T-helper 2 cell treated with Interferon-gamma antibody and Interleukin-4, amounts not matched to agents 100 ng/mL and 5 ng/mL, for 36 hours (primary cell): ENCODE data around the gene BRCA1. TPM values are rescaled to one million over a fixed set of nuclear protein-coding genes. Genes with fewer than 3 reads are reported as not detected.
"Not testable (repeated sequence)": the region's sequence is repeated elsewhere in the genome, so short reads cannot be mapped to it uniquely, and the experiment has no call there.

ENCODE experiments used
- intact Hi-C: fragments of 100-400 bp; cut with micrococcal nuclease; formaldehyde crosslinking; loops from one replicate; pipeline ENCODE4 v1.15.1; 2023
- total RNA-seq: library from RNA; stranded (reverse); gene quantifications from 2 replicates; pipeline ENCODE4 v1.2.3, GENCODE V29; 2022

Gene BRCA1
- total RNA-seq, result 76.3 and 85.1 TPM in 2 replicates

DNA sequence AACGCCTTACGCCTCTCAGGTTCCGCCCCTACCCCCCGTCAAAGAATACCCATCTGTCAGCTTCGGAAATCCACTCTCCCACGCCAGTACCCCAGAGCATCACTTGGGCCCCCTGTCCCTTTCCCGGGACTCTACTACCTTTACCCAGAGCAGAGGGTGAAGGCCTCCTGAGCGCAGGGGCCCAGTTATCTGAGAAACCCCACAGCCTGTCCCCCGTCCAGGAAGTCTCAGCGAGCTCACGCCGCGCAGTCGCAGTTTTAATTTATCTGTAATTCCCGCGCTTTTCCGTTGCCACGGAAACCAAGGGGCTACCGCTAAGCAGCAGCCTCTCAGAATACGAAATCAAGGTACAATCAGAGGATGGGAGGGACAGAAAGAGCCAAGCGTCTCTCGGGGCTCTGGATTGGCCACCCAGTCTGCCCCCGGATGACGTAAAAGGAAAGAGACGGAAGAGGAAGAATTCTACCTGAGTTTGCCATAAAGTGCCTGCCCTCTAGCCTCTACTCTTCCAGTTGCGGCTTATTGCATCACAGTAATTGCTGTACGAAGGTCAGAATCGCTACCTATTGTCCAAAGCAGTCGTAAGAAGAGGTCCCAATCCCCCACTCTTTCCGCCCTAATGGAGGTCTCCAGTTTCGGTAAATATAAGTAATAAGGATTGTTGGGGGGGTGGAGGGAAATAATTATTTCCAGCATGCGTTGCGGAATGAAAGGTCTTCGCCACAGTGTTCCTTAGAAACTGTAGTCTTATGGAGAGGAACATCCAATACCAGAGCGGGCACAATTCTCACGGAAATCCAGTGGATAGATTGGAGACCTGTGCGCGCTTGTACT, at the start of gene BRCA1:
BRCA1 (minus strand) TSS at position 232 of the 834 bp plus-strand sequence. CDS start 1,268 bp downstream, outside the sequence.
- intact Hi-C loops, result loop anchor here (1.0 to 5.0 kb wide), 8 partner anchors 45 to 357 kb away; partner anchors contain the start of genes DHX8, RND2, RPL27 and TMEM106A

DNA sequence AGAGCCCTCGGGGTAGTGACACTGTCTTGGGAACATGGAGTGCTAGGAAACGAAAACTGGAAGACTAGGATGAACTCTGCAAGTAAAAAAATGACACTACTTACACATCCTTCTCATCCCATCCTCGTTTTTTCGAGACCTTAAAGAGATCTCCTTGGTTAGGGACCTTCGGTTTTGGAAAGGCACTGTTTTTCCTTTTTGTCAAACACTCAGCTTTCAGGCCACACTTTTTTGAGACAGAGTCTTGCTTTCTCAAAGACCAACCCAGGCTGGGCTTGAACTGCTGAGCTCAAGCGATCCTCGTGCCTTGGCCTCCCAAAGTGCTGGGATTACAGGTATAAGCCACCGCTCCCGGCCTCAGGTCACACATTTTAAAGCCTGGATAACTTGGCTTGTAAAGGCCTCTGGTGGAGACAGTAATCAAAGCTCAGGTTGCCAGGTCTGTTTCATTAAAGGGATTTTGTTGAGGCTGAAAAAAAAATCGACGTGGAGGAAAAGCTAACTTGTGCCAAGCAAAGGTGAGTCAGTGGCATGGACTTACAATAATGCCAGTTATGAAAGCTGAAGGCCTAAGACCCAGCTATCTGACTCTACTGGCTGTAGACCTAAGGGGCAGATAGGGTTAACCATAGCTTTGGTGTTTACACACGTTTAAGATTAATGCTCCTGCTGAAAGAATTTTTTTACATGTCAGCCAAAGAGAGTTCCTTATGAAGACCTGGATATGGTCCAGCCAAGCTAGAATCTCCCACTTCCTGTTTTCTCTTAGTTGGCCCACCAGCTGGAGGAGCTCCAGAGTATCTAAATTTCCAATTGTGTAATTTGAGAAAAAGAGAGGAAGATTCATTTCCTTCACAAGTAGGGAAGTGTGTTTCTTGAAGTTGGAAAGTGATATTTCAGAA, 46.7 kb upstream of the BRCA1 start:
- intact Hi-C loops, result loop anchor here (1.0 to 10.0 kb wide), 3 partner anchors 39 to 174 kb away; partner anchors contain the start of genes RPL27 and TMEM106A

DNA sequence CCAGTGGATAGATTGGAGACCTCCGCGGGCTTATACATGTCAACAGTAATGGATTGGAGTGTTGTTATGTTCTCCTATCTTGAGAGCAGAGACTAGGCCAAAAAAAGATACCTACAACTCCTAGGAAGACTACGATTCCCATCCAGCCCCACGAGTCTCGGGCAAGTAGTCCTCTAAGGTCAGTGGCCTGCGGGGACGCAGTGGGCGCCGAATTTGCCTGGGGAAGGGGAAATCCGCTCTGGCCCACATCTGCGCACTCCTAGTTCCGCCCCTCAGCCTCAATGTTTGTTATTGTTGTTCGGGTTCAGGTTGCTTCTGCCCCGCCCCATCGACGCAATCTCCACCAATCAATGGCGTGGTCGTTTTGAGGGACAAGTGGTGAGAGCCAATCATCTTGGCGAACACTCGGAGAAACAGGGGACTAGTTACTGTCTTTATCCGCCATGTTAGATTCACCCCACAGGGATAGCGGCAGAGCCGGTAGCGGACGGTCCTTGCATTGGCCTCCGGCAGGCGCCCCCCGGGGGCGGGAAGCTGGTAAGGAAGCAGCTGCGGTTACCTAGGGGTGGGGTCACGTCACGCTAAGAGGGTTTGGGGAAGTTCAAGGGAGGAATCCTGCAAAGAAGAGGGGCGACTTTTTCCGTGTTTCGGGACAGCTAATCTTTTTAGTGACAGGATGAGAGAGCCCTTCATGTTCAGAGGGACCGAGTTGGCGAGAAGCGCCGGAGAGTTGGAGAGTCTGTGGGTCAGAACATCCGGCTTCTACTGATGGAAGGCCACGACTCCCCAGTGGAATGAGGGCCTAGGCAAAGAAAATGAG, 45.8 kb upstream of the BRCA1 start, which contains the start of gene NBR1:
NBR1 (plus strand) TSS at position 449 of the 820 bp plus-strand sequence. CDS start 4,586 bp downstream, outside the sequence.
- intact Hi-C loops, result loop anchor here (1.0 to 10.0 kb wide), 5 partner anchors 40 to 189 kb away; partner anchors contain the start of genes BRCA1, RPL27 and TMEM106A

DNA sequence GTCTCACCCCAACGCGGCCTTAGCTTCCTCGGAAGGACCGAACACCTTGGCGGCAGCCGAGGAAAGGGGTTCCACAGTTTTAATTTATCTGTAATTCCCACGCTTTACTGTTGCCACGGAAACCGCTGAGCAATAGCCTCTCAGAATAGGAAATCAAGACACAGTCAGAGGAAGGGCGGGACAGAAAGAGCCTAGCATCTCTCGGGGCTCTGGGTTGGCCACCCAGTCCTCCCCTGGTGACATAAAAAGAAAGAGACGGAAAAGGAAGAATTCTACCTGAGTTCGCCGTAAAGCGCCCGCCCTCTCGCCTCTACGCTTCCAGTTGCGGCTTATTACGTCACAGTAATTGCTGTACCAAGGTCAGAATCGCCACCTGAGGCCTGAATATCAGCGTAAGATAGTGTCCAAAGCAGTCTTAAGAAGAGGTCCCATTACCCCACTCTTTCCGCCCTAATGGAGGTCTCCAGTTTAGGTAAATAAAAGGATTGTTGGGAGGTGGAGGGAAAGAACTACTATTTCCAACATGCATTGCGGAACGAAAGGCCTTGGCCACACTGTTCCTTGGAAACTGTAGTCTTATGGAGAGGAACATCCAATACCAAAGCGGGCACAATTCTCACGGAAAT, 45.1 kb upstream of the BRCA1 start:
- intact Hi-C loops, result loop anchor here (1.0 to 10.0 kb wide), 3 partner anchors 45 to 190 kb away; partner anchors contain the start of gene BRCA1

DNA sequence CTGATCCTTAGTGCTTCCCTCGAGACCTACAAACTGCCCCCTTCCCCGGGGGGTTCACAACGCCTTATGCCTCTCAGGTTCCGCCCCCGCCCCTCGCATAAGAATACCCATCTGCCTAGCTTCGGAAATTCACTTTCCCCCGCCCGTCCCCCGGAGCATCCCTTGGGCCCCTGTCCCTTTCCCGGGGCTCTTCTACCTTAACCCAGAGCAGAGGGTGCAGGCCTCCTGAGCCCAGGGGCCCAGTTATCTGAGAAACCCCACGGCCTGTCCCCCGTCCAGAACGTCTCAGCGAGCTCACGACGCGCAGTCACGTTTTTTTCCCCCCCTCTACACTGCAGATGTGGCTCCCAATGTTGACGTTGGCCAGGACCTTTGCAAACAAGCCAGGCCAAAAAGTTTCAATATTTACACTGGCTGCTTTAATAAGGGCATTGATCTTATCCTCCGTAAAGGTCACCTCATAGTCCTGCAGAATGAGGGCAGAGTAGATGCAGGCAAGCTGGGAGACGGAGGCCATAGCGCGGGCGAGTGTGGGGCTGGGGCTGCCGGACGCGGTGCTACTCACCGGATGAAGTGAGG, 44.5 kb upstream of the BRCA1 start:
- intact Hi-C loops, result loop anchor here (1.0 to 10.0 kb wide), 3 partner anchors 44 to 191 kb away; partner anchors contain the start of gene BRCA1

DNA sequence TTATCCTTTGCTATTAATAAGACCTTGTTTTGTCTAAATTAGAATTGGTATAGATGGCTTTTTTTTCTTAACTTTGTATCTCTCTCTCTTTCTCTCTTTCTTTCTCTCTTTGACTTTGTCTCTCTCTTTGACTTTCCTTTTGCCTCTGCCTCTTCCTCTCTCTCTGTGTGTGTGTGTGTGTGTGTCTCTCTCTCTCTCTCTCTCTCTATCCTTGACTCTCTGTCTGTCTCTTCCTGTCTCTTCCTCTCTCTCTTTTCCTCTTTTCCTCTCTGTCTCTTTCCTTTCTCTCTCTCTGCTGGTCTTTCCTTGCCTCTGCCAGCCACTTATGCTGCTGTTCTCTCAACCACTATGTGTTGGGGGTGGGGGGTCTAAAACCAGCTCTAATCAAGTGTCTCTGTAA, 40.8 kb upstream of the BRCA1 start:
- intact Hi-C loops, result not testable (repeated sequence)

DNA sequence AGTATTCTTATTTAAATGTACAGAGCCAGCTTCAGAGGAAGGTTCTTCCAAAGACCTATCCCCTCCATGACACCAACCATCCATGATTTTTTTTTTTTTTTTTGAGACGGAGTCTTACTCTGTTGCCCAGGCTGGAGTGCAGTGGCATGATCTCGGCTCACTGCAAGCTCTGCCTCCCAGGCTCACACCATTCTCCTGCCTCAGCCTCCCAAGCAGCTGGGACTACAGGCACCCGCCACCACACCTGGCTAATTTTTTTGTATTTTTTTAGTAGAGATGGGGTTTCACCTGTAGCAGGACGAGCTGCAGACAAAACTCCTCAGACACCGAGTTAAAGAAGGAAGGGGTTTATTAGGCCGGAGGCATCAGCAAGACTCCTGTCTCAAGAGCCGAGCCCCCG, 34.8 kb upstream of the BRCA1 start:
- intact Hi-C loops, result not testable (repeated sequence)

DNA sequence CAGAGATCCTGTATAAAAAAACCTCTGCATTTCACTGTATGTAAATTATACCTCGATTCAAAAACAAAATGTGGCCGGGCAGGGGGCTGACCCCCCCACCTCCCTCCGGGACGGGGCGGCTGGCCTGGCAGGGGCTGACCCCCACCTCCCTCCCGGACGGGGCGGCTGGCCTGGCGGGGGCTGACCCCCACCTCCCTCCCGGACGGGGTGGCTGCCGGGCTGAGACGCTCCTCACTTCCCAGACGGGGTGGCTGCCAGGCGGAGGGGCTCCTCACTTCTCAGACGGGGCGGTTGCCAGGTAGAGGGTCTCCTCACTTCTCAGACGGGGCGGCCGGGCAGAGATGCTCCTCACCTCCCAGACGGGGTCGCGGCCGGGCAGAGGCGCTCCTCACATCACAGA, 34.1 kb upstream of the BRCA1 start:
- intact Hi-C loops, result not testable (repeated sequence)

DNA sequence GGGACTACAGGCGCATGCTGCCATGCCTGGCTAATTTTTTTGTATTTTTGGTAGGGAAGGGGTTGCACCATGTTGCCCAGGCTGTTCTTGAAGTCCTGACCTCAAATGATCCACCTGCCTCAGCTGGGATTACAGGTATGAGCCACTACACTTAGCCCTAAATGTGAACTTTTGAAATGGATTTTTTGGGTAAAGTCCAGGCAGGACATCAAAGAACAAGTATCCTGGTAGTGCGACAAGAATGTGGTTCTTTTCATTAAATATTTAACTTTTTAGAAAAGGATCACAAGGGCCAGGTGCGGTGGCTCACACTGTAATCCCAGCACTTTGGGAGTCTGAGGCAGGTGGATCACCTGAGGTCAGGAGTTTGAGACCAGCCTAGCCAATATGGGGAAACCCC, 30.5 kb upstream of the BRCA1 start:
- intact Hi-C loops, result no loop called here

DNA sequence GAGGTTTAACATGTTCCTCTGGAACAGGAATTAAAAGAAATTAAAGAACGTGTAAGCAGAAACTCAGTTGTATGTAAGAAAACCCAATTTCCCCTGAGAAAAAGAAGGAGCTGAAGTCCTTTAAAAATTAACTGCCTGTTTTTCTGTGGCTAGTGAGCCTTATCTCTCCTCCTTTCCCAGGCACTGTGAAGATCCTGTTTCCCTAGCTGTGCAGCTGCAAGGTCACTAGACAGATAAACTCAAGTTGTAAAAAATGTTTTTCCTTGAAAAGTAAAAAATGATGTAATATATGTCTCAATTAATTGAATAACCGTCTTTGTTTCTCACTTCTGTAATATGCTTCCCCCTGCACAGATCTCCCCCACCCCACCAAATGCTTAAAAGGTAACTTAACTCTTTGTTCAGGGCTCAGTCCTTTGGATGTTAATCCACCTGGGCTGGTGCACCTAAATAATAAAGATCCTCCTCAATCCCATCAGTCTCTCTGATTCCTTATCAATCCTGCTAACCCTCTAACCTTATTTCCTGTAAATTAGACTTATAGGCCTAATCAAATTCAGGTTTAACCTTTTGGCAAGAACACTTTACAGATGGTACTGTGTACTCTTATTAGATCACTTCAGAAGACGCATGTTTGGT, 28.2 kb upstream of the BRCA1 start:
- intact Hi-C loops, result not testable (repeated sequence)

DNA sequence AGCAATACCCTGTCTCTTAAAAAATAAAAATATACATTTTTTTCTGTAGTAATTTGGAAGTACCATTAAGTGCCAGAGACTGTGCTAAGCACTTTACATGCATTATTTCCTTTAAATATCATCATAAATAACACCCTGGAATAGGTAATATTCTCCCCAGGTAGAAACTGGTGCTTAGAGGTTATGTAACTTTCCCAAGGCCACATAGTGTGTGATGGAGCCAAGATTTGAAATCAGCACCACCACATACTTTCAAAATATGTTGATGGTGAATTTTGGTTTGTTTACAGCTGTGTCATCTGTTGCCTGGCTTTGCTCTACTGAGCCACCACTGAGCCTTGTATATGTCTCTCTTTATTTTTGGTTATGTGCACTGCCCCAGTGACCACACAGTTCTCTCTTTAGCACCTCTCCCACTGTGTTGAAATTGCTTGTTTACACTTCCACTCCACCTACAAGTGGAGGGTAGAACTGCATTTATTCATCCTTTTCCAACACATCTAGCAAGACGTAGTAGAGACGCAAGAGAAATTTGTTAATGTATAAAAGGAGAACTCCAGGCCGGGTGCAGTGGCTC, 26.8 kb upstream of the BRCA1 start:
- intact Hi-C loops, result no loop called here

DNA sequence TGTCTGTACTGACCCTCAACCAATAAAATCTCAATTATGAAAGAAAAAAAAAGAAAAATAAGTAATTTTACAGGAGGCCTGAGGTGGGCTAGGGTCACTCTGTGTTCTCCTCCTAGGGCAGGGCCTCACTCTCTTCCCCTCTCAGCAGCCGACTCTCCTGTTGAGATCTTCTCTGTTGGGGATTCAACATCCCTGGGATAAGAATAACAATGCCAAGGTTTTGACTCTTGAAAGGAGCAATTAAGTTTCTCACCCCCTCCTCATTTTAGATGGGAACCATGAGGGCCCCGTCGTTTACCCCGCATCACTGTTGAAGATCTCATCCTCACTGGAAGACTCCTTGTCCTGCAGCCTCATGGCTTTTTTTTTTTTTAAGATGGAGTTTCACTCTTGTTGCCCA, 21.5 kb upstream of the BRCA1 start:
- intact Hi-C loops, result no loop called here

DNA sequence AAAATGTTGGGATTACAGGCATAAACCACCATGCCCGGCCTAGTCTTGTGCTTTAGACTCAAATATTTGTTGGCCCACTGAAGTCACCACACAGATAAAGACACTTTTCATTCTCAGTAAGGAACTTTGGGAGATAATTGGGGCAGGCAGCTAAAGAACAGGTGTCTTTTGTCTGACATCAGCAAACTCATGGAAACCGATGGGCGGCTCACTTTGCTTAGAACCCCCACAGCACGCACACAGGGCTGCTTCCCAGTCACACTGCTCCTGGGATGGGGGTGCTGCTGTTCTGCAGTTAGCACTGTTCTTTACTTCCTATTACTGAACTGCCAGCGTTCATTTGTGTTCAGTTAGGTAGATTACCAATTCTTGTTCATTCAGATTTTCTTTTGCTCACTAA, 18.0 kb upstream of the BRCA1 start:
- intact Hi-C loops, result no loop called here

DNA sequence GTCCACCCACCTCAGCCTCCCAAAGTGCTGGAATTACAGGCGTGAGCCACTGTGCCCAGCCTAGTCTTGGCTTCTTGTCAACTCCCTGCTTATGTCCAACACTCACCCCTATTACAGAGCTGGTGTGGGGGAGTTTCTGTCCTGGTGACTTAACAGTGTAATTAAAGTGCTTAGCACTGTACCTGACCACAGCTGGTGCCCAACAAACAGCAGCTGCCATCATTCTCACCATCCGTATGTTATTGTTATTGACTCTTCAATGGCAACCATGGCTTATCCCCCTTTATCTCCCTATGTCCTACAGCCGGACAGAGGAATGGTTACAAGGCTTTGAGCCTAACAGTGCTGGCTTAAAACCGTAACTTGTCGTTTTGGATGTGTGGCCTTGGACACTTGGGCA, 17.0 kb upstream of the BRCA1 start:
- intact Hi-C loops, result no loop called here

DNA sequence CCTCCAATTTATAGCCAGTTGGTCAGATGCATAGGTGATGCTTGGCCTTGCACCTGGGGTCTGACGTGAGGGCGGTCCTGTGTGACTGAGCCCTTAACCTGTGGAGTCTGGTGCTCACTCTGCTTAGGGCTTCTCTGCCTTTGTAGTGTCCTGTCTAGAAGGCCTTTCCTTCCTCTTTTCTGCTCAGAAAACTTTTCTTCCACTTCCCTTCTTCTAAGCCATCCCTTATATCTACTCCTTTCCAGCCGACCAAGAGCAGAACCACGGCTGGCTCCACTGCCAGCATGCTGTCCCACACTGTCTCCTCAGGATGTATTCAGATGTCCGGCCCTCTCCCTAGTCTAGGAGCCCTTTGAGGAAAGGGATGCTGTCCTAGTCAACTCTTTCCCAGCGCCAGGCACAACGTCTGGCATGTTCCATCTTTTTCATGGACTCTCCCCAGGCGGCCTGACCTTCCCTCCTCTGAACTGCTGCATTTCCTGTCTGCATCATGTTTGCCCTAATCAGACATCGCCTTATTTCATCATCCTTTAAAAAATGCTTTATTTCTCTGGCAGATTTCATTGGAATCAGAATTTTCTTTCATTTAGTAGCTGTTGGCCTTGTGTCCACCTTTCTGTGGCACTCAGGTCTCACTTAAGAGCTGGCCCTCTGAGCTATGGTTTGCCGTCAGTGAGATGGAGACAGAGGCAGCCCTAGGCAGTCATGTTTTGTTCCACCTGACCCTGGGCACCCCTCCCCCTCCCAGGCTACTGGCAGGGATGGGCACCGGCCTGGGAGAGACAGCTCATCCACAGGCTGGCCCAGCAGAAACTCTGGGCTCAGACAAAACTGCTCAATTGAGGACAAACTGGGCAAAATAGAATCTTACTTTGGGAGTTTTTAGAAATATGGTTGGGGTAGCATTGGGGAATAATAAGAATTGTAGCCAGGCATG, 15.5 kb upstream of the BRCA1 start:
- intact Hi-C loops, result no loop called here

DNA sequence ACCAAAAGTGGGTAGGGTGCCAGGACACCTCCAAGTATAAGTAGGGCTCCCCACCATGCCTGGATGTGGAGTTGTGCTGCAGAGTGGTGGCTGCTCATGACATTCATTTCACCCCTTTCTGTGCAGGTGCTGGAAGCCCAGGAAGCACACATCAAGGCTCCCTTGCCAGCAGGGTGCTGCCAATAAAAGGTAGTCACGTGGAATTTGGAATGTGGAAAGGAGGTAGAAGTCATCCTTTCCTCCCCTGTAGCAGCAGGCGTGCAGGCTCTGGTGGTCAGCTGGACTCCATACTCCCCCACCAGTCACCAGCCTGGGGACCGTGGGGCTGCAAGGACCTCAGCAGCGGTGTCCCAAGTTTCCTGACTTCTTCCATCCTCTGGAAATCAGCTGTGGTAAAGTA, 13.4 kb upstream of the BRCA1 start:
- intact Hi-C loops, result not testable (repeated sequence)

DNA sequence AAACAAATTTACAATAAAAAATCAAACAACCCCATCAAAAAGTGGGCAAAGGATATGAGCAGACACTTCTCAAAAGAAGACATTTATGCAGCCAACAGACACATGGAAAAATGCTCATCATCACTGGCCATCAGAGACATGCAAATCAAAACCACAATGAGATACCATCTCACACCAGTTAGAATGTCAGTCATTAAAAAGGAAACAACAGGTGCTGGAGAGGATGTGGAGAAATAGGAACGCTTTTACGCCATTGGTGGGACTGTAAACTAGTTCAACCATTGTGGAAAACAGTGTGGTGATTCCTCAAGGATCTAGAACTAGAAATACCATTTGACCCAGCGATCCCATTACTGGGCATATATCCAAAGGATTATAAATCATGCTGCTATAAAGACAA, 11.4 kb upstream of the BRCA1 start:
- intact Hi-C loops, result not testable (repeated sequence)

DNA sequence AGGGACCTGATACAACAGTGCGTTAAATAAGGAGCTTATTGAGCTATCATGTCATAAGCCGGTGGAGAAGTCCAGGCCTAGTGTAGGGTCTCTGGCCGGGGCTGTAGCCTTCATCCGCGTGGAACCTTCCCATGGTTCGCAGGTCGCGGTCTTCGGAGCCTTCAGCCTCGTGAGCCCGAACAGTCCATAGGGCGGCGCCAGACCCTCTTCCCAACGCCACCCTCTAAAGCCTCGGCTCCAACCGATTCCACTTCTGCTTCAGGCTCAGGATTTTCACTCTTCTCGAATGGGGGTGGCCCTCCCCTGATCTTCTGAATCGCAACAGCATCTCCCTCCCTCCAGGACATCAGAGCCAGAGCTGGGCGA, 10.3 kb upstream of the BRCA1 start:
- intact Hi-C loops, result no loop called here
